Measurements from ENCODE around the gene ATP12A.

DNA sequence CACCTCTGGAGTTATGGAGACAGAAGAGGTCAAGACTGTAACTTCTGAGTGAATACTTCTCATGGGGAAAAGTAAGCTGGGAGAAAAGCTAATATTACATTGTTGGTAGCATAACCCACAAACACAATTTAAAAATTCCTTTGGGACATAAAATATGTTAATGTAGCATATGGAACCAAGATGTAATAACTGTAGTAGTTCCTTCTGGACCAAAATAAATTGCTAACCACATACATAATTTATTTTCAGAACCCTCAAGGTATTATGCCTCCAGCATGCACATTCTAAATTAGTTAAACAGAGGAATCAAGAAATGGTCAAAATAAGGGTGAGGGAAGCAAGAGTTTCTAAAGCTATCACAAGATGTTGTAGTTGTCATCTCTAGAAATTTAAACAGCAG is 79.0 kb downstream of the ATP12A start:
- TF ChIP-seq CTCF (IDR thresholded peaks at IDR 0.05 in 4 of 5, conservative IDR thresholded peaks at IDR 0.05 in 1 of 5): no peak
- no peak for TF ChIP-seq POLR2A (IDR thresholded peaks at IDR 0.05)

Measured in gastrocnemius medialis (tissue), 4 donors.